ENCODE measurements around the gene ADAM12. TPM values are rescaled to one million over a fixed set of nuclear protein-coding genes. Genes with fewer than 3 reads are reported as not detected.

The ADAM12 gene
- total and polyA plus RNA-seq, 8 donors: 0.03 to 3.7 (median 0.15) TPM

- no peak for TF ChIP-seq CTCF (IDR thresholded peaks at IDR 0.05)
- FAIRE-seq: no peak
Measured at GRCh38 chr10:126012485-126012884, 375.8 kb downstream of the ADAM12 start.

GRCh38 chr10:126011995-126012394 lies 376.3 kb downstream of the ADAM12 start:
- no peak for FAIRE-seq
- no peaks in the 10 kb centered on the region for H3K4me1 ChIP-seq
- H3K9me3 ChIP-seq: no peaks in the 10 kb centered on the region
- no peak overlapping the region for H3K27ac ChIP-seq
- DNase-seq: no peak
- no peak for TF ChIP-seq CTCF (IDR thresholded peaks at IDR 0.05)
- no peak overlapping the region for H3K4me3 ChIP-seq
- 87 to 95% methylated on average over 5 of the region's 5 CpGs for WGBS, 2 donors
- ATAC-seq: no peak
- no peaks in the 10 kb centered on the region for H3K27me3 ChIP-seq
- no peaks in the 10 kb centered on the region for H3K36me3 ChIP-seq
- intact Hi-C loops (cut with DNase I): no loop called here

More at GRCh38 chr10:126012485-126012884, 375.8 kb downstream of the ADAM12 start:
- DNase-seq: no peak
- Histone ChIP-seq H3K4me3 (no peak overlapping the region), H3K4me1 (no peaks in the 10 kb centered on the region), H3K27me3 (no peaks in the 10 kb centered on the region), H3K9me3 (no peaks in the 10 kb centered on the region), H3K36me3 (no peaks in the 10 kb centered on the region), H3K27ac (no peak overlapping the region)
- intact Hi-C loops (cut with DNase I): no loop called here
- ATAC-seq: no peak
- WGBS, 2 donors: 91 to 92% methylated on average over 2 of the region's 2 CpGs

GRCh38 chr10:126009650-126010049 lies 378.6 kb downstream of the ADAM12 start:
- no peak for DNase-seq
- Histone ChIP-seq H3K4me1 (no peaks in the 10 kb centered on the region), H3K9me3 (no peaks in the 10 kb centered on the region), H3K36me3 (no peaks in the 10 kb centered on the region), H3K27ac (no peak overlapping the region), H3K4me3 (no peak overlapping the region), H3K27me3 (no peaks in the 10 kb centered on the region)
- WGBS, 2 donors: 98 to 99% methylated on average over 7 of the region's 7 CpGs
- no peak for ATAC-seq
- TF ChIP-seq CTCF (IDR thresholded peaks at IDR 0.05): no peak
- FAIRE-seq: no peak
- intact Hi-C loops (cut with DNase I): no loop called here

GRCh38 chr10:126006906-126007305 lies 381.4 kb downstream of the ADAM12 start:
- no peaks in the 10 kb centered on the region for H3K4me1 ChIP-seq
- DNase-seq (no peak), FAIRE-seq (no peak), ATAC-seq (no peak)
- TF ChIP-seq CTCF (IDR thresholded peaks at IDR 0.05): no peak
- no peaks in the 10 kb centered on the region for H3K27me3 ChIP-seq
- no peaks in the 10 kb centered on the region for H3K9me3 ChIP-seq
- intact Hi-C loops (cut with DNase I): no loop called here
- 88 to 91% methylated on average over 2 of the region's 2 CpGs for WGBS, 2 donors
- no peak overlapping the region for H3K4me3 ChIP-seq
- no peaks in the 10 kb centered on the region for H3K36me3 ChIP-seq
- H3K27ac ChIP-seq: no peak overlapping the region

GRCh38 chr10:126006264-126006663 lies 382.0 kb downstream of the ADAM12 start:
- 74 to 94% methylated on average over 5 of the region's 5 CpGs for WGBS, 2 donors
- ATAC-seq (no peak), DNase-seq (no peak), FAIRE-seq (no peak)
- no peaks in the 10 kb centered on the region for H3K27me3 ChIP-seq
- intact Hi-C loops (cut with DNase I): no loop called here
- H3K9me3 ChIP-seq: no peaks in the 10 kb centered on the region
- H3K4me1 ChIP-seq: no peaks in the 10 kb centered on the region
- H3K27ac ChIP-seq: no peak overlapping the region
- TF ChIP-seq CTCF (IDR thresholded peaks at IDR 0.05): no peak
- no peaks in the 10 kb centered on the region for H3K36me3 ChIP-seq
- no peak overlapping the region for H3K4me3 ChIP-seq
